UCSD-AML1 (cell line): Measurements from ENCODE around the gene NFIC.
"Not testable (repeated sequence)": the region's sequence is repeated elsewhere in the genome, so short reads cannot be mapped to it uniquely, and the experiment has no call there.

Experiments used
- DNase-seq: peaks from one replicate; lab custom pipeline; 2025; ENCODE audit not compliant: unreplicated experiment; lab: John Stamatoyannopoulos, UW

Gene NFIC

DNA sequence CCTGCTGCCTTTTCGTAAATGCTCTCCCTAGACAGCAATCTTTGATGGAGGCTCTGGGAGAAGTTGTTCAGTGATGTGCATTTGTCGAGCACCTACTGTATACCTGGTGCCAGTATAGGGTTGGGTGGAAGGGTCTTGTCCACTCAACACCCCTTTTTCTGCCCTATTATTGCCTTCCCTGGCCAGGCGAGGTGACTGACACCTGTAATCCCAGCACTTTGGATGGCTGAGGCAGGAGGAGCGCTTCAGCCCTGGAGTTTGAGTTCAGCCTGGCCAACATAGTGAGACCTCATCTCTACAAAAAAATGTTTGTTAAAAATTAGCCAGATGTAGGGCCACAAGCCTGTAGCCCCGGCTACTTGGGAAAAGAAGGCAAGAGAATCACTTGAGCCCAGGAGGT lies 49.3 kb downstream of the NFIC start:
- DNase-seq, result no peak

DNA sequence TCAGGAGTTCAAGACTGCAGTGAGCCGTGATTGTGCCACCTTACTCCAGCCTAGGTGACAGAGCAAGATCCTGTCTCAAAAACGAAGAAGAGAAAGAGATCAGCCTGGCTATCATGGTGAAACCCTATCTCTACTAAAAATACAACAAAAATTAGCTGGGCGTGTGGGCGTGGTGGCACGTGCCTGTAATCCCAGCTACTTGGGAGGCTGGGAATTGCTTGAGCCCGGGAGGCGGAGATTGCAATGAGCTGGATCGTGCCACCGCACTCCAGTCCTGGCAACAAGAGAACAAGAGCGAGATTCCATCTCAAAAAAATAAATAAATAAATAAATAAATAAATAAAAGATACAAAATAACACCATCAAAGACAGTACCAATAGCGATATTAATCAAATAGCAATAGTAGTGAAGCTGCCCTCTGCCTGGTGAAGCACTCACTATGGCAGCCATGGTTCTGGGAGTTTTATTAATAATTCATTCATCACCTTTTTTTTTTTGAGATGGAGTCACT lies 53.9 kb downstream of the NFIC start:
- no peak for DNase-seq

- DNase-seq, result no peak
Measured at GRCh38 chr19:3420909-3421619, 54.7 kb downstream of the NFIC start.

DNA sequence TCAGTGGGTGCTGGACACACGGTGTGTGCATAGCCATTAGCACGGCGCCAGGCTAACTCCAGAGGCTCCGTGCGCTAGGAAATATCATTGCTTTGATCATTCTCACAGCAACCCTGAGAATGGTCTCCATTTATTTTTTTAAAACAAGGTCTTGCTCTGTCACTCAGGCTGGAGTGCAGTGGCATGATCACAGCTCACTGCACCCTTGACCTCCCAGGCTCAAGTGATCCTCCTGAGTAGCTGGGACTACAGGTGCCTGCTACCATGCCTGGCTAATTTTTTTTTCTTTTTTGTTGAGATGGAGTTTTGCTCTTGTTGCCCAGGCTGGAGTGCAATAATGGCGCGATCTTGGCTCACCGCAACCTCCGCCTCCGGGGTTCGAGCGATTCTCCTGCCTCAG lies 55.3 kb downstream of the NFIC start:
- DNase-seq, result not testable (repeated sequence)

DNA sequence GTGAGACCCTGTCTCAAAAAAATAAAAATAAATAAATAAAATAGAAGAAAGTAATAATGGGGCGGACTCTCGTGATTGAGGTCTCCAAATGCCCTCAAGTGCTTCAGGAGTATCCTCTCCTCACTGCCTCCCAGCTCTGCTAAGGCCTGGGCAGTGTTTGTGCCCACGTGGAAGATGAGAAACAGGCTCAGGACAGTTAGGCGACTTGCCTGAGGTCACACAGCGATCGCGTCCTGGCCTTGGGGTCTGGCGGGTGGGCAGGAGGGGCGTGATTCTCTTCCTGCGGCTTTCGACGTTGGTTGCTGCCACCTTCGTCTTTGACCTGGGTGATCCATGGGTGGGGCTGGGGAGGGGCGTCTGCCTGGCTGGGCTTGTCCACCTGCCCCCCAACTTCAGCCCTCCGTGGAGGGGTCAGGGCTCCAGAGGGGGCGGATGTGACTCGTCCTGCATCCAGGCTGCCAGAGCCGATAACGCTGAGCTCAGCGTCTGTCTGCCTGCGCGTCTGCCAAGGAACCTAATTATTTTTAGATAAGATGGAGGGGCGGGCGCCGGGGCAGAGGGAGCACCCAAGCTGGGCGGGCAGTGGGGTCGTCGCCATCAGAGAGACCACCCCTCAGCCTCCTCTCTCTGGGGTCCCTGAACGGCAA lies 56.9 kb downstream of the NFIC start:
- no peak for DNase-seq

DNA sequence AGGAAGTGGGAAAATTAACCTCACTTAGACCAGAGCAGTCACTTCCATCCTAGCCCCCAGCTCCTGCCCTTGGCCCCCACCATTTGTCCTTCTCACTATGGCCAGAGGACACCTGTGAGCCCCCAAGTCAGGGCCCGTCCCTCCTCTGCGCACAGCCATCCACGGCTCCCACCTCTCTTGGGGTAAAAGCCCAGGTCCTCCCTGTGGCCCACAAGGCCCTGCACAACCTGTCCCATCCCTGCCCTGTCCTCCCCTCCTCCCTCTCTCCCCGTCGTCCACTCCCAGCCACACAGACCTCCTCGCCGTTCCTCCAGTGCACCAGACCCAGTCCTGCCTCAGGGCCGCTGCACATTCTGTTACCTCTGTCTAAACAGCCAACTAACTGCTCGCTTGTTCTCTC lies 60.0 kb downstream of the NFIC start:
- no peak for DNase-seq

DNA sequence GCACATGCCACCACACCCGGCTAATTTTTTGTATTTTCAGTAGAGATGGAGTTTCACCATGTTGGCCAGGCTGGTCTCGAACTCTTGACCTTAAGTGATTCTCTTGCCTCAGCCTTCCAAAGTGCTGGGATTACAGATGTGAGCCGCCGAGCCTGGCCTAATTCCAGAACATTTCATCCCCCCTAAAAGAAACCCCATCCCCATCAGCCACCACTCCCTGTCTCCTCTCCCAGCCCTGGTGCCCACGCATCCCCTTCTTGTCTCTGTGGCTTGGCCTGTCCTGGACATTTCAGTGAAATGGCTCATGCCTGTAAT lies 63.9 kb downstream of the NFIC start:
- DNase-seq, result not testable (repeated sequence)

DNA sequence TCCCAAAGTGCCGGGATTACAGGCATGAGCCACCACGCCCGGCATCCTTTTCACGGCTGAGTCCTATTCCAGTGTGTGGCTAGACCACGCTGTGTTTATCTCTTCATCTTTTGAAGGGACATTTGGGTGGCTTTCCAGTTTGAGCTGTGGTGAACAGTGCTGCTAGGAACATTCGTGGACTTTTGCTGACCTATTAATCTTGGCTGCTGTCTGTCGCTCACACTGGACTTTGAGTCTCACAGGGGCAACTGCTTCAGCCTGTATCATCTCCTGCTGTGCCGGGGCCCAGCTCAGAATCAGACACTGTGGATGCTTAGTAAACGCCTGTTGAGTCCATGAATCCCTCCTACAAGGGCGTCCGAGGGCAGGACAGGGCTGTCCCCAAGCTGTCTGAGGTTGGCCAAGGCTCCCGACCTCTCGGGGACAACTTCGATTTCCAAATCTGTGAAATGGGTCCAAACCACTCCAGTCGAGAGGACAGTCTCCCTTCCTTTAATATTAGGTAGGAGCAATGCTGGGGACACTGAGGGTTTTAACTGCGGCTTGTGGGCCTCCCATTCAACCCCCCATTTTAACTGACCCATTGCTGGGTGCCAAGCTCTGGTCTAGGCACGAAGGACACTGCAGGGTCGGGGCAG lies 65.5 kb downstream of the NFIC start:
- DNase-seq, result no peak

DNA sequence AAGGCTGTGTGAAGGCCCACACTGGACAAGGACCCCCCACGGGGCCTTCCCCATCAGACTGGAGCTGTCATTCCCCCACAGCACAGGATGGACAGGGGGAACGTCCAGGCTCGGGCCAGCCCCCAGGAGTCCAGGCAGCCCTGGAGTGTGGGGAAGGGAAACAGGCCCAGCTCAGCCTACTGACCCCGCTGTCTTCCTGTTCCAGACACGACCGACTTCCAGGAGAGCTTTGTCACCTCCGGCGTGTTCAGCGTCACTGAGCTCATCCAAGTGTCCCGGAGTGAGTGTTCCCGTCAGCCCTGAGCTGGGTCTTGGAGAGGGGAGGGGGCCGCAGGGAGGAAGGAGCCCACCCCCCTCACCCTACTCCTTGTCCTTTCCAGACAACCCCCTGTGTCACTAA lies 66.9 kb downstream of the NFIC start:
- no peak for DNase-seq

- DNase-seq, result no peak
Measured at GRCh38 chr19:3433805-3434540, 67.6 kb downstream of the NFIC start.

GRCh38 chr19:3434630-3435553 lies 68.5 kb downstream of the NFIC start:
- DNase-seq, result peak; percentile 95

DNA sequence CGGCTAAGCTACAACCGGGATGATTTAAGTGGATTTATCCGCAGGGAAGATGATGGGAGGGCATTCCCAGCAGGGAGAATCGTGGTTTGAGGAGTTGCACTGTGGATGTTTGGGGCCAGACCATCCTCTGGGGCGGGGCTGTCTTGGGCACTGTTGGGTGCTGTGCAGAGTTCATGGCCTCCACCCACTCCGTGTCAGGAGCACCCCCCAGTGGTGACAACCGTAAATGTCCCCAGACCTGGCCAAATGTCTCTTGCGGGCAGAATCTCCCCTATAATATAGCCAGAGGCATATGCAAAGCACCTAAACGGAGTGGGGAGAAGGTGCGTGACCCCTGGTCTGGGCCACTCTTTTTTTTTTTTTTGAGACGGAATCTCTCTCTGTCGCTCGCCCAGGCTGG lies 73.7 kb downstream of the NFIC start:
- peak; percentile 57 for DNase-seq

- no peak for DNase-seq
Measured at GRCh38 chr19:3441089-3441985, 75.0 kb downstream of the NFIC start.

GRCh38 chr19:3441986-3442329 lies 75.6 kb downstream of the NFIC start:
- DNase-seq, result no peak

DNA sequence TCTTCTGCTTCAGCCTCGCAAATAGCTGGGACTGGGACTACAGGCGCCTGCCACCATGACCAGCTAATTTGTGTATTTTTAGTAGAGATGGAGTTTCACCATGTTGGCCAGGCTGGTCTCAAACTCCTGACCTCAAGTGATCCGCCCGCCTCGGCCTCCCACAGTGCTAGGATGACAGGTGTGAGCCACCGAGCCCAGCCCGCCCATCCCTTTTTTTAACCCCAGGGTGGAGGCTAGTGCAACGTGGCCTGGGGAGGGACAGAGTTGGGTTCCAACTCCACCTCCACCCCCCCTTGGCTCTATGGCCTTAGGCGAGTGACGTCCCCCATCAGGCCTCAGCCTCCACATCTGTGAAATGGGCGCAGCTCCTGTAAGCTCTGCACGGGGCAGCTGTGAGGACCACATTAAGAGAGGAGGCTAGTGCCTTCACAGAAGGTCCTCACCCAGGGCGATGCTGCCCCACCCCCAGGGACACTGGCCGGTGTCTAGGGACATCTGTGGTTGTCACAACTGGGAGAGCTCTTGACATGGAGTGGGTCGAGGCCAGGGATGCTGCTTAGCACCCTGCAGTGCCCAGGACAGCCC lies 76.2 kb downstream of the NFIC start:
- DNase-seq, result no peak

- peak; percentile 84 for DNase-seq
Measured at GRCh38 chr19:3443840-3444694, 77.7 kb downstream of the NFIC start.

DNA sequence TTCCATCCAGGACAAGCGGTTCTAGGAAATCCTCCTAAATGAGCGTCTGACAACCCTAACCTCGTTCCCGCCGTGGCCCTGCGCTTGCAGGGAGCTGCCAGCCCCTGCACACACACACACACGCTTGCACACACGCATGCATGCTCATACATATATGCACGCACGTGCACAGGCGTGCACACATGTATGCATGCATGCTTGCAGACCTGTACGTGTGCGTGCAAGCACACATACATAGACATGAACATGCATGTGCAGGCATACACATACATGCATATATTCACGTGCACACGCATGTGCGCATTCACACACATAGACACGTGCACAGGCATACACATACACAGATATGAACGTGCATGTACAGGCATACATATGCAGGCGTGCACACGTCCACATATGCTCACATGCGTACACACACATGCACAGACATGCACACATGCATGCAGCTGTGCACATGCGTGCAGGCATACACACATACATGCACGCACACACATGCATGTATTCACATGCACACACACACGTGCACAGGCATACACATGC lies 78.4 kb downstream of the NFIC start:
- no peak for DNase-seq

- not testable (repeated sequence) for DNase-seq
Measured at GRCh38 chr19:3446657-3447056, 80.3 kb downstream of the NFIC start.
